PFSK-1 (cell line): Measurements from ENCODE around the gene TMEM30B.

Experiments
- FOXP2 ChIP-seq: optimal IDR thresholded peaks from 2 replicates; pipeline ENCODE3; 2011; ENCODE audit warnings: borderline replicate concordance, control low read depth, inconsistent platforms; ENCODE audit not compliant: insufficient read depth; ENCODE audit errors: extremely low read length, extremely low read depth
- POLR2AphosphoS5 ChIP-seq: IDR thresholded peaks from 2 replicates; pipeline ENCODE4 v1.6.1; 2012; ENCODE audit warnings: low read depth, mild to moderate bottlenecking, control low read depth, low read length, moderate library complexity
- SIN3A ChIP-seq: IDR thresholded peaks from 2 replicates; pipeline ENCODE4 v1.6.1; 2012; ENCODE audit warnings: mild to moderate bottlenecking, low read length, moderate library complexity, borderline replicate concordance; ENCODE audit not compliant: insufficient read depth
- TF ChIP-seq, protein P1 (sequence below), 2 experiments: IDR thresholded peaks; 2 replicates each; pipeline versions ENCODE4 v1.6.1 to v1.8.0; 2011 to 2012; ENCODE audit warnings: low read depth in 2 of 2, low read length in 2 of 2, control low read depth in 1 of 2, inconsistent platforms in 1 of 2, mild to moderate bottlenecking in 1 of 2, moderate library complexity in 1 of 2; ENCODE audit not compliant: insufficient read depth in 1 of 2

DNA sequence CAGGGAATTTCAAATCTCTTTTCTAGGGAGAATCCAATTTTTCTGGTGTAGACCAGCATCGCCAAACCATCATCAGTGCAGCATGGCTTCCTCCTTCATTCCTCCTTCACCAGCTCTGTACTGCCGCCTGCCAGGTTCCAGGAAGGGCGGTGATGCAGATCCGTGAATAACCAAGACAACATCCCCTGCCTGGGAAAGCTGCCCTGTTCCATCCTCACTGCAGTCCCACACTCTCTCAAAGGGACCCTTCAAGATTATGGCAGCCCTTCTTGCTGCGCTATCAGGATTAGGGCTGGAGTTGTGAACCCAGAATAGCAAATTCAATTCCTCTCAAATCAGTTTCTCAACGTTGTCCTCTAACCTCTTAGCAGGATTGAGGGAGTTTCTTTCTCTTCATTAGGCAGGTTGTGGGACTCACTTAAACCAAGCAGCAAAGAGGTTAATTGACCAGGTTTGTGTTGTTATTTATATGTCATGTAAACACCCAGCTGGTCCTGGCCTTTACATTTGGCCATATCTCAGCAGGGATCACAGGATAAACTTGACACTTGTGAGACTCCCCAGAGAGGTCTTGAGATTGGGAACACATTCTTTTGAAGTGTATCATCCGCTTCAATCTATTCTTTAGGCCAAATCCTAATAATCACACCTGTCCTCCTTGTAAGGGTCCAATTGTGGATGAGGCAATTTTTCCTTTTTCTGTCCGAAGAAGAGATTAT is 26.2 kb downstream of the TMEM30B start:
- TF ChIP-seq, protein P1, sequence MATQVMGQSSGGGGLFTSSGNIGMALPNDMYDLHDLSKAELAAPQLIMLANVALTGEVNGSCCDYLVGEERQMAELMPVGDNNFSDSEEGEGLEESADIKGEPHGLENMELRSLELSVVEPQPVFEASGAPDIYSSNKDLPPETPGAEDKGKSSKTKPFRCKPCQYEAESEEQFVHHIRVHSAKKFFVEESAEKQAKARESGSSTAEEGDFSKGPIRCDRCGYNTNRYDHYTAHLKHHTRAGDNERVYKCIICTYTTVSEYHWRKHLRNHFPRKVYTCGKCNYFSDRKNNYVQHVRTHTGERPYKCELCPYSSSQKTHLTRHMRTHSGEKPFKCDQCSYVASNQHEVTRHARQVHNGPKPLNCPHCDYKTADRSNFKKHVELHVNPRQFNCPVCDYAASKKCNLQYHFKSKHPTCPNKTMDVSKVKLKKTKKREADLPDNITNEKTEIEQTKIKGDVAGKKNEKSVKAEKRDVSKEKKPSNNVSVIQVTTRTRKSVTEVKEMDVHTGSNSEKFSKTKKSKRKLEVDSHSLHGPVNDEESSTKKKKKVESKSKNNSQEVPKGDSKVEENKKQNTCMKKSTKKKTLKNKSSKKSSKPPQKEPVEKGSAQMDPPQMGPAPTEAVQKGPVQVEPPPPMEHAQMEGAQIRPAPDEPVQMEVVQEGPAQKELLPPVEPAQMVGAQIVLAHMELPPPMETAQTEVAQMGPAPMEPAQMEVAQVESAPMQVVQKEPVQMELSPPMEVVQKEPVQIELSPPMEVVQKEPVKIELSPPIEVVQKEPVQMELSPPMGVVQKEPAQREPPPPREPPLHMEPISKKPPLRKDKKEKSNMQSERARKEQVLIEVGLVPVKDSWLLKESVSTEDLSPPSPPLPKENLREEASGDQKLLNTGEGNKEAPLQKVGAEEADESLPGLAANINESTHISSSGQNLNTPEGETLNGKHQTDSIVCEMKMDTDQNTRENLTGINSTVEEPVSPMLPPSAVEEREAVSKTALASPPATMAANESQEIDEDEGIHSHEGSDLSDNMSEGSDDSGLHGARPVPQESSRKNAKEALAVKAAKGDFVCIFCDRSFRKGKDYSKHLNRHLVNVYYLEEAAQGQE (IDR thresholded peaks at IDR 0.05; ENCODE audit: insufficient read depth in 1 of 2, low read depth in 2 of 2, low read length in 2 of 2): no peak
- TF ChIP-seq POLR2AphosphoS5 (no peak), SIN3A (no peak), FOXP2 (no peak)
